GM23338 (cell line): ENCODE results near the gene SSNA1. TPM values are rescaled to one million over a fixed set of nuclear protein-coding genes. Genes with fewer than 3 reads are reported as not detected.
A peak's percentile ranks its signal among the peaks of the same experiment; 100 is the strongest.

Source experiments
- ATAC-seq: fragments of 200-7000 bp; cut with Tn5 transposase; 3 replicates; pipeline ENCODE4 v1.9.1; 2020
- DNase-seq: peaks from one replicate; pipeline ENCODE4 v3.0.0-alpha.2; 2015; ENCODE audit warnings: low spot score
- H2AFZ ChIP-seq: fragments of 200-600 bp; sonication (generic); 2 replicates; pipeline ENCODE4 v1.8.0; 2016; ENCODE audit warnings: antibody characterized with exemption, mild to moderate bottlenecking, moderate library complexity
- H3F3A ChIP-seq: fragments of 200-600 bp; sonication (generic); replicated peaks from 2 replicates; pipeline ENCODE4 v1.8.0; 2017; ENCODE audit warnings: antibody characterized with exemption, mixed run types, low read depth
- H3K27ac ChIP-seq: fragments of 200-600 bp; sonication (generic); 2 replicates; pipeline ENCODE4 v1.6.1; 2016; ENCODE audit warnings: low read depth
- H3K27me3 ChIP-seq: fragments of 200-600 bp; sonication (generic); 2 replicates; pipeline ENCODE4 v1.8.0; 2016; ENCODE audit warnings: mild to moderate bottlenecking, mixed run types, moderate library complexity; ENCODE audit not compliant: insufficient read depth
- H3K36me3 ChIP-seq: fragments of 200-600 bp; sonication (generic); 2 replicates; pipeline ENCODE4 v1.8.0; 2016; ENCODE audit warnings: mild to moderate bottlenecking; ENCODE audit not compliant: insufficient read depth
- H3K4me1 ChIP-seq: fragments of 200-600 bp; sonication (generic); 2 replicates; pipeline ENCODE4 v1.8.0; 2016; ENCODE audit warnings: mild to moderate bottlenecking, moderate library complexity; ENCODE audit not compliant: insufficient read depth
- H3K4me2 ChIP-seq: fragments of 200-600 bp; sonication (generic); 2 replicates; pipeline ENCODE4 v1.7.1; 2017; ENCODE audit warnings: mixed run types
- H3K4me3 ChIP-seq: fragments of 200-600 bp; sonication (generic); 2 replicates; pipeline ENCODE4 v1.6.1; 2016; ENCODE audit warnings: mixed run types
- H3K79me2 ChIP-seq: fragments of 200-600 bp; sonication (generic); replicated peaks from 2 replicates; pipeline ENCODE4 v1.8.0; 2017; ENCODE audit warnings: mild to moderate bottlenecking; ENCODE audit not compliant: insufficient read depth
- H3K9me2 ChIP-seq: fragments of 200-600 bp; sonication (generic); 2 replicates; pipeline ENCODE4 v1.8.0; 2017; ENCODE audit not compliant: insufficient read depth
- H4K20me1 ChIP-seq: fragments of 200-600 bp; sonication (generic); replicated peaks from 2 replicates; pipeline ENCODE4 v1.8.0; 2017; ENCODE audit warnings: mild to moderate bottlenecking; ENCODE audit not compliant: insufficient read depth
- H3K27ac Mint-ChIP-seq: 2 replicates; pipeline ENCODE4 v1.8.0; 2020; ENCODE audit warnings: inconsistent platforms, mild to moderate bottlenecking, moderate library complexity, mixed read lengths
- H3K27me3 Mint-ChIP-seq: 3 replicates; pipeline ENCODE4 v1.8.0; 2022; ENCODE audit warnings: low read depth, mild to moderate bottlenecking, moderate library complexity, mixed read lengths, inconsistent platforms; ENCODE audit not compliant: insufficient read depth, poor library complexity
- H3K36me3 Mint-ChIP-seq: 3 replicates; pipeline ENCODE4 v1.8.0; 2021; ENCODE audit warnings: low read depth, mild to moderate bottlenecking, inconsistent platforms, moderate library complexity, mixed read lengths
- H3K4me1 Mint-ChIP-seq: 3 replicates; pipeline ENCODE4 v1.8.0; 2020; ENCODE audit warnings: mild to moderate bottlenecking, inconsistent platforms, mixed read lengths
- H3K4me3 Mint-ChIP-seq: 3 replicates; pipeline ENCODE4 v1.8.0; 2021; ENCODE audit warnings: moderate library complexity, mild to moderate bottlenecking, inconsistent platforms, mixed read lengths
- H3K9me3 Mint-ChIP-seq: 3 replicates; pipeline ENCODE4 v1.8.0; 2020; ENCODE audit warnings: moderate library complexity, mild to moderate bottlenecking, inconsistent platforms, mixed read lengths
- CREB1 ChIP-seq: fragments of 250-450 bp; sonication (Bioruptor Pico); IDR thresholded peaks from 2 replicates; pipeline ENCODE4 v1.5.0; 2020; ENCODE audit warnings: low read depth, mild to moderate bottlenecking, moderate library complexity
- ETS1 ChIP-seq: IDR thresholded peaks from 2 replicates; pipeline ENCODE4 v1.6.1; 2016; ENCODE audit warnings: antibody characterized with exemption
- EZH2 ChIP-seq: fragments of 200-600 bp; sonication (generic); IDR thresholded peaks from one replicate; pipeline ENCODE4 v1.8.0; 2017; ENCODE audit warnings: antibody characterized with exemption, mild to moderate bottlenecking, low read depth; ENCODE audit not compliant: unreplicated experiment
- EZH2phosphoT487 ChIP-seq: fragments of 200-600 bp; sonication (generic); IDR thresholded peaks from one replicate; pipeline ENCODE4 v1.8.1; 2018; ENCODE audit warnings: antibody characterized with exemption; ENCODE audit not compliant: unreplicated experiment
- JUNB ChIP-seq: IDR thresholded peaks from one replicate; pipeline ENCODE4 v1.6.1; 2016; ENCODE audit warnings: antibody characterized with exemption; ENCODE audit not compliant: unreplicated experiment
- NANOG ChIP-seq: IDR thresholded peaks from 2 replicates; pipeline ENCODE4 v1.6.1; 2016; ENCODE audit warnings: antibody characterized with exemption, borderline replicate concordance
- POLR2AphosphoS5 ChIP-seq: IDR thresholded peaks from 2 replicates; pipeline ENCODE4 v1.6.1; 2016; ENCODE audit warnings: antibody characterized with exemption, low read depth
- STAT1 ChIP-seq: IDR thresholded peaks from one replicate; pipeline ENCODE4 v1.6.1; 2016; ENCODE audit warnings: antibody characterized with exemption; ENCODE audit not compliant: unreplicated experiment
- ZNF114 ChIP-seq: fragments of 250-450 bp; sonication (Bioruptor Pico); IDR thresholded peaks from 2 replicates; pipeline ENCODE4 v1.5.0; 2020; ENCODE audit warnings: mild to moderate bottlenecking, moderate library complexity
- ZNF331 ChIP-seq: fragments of 250-450 bp; sonication (Bioruptor Pico); IDR thresholded peaks from 2 replicates; pipeline ENCODE4 v1.5.0; 2020; ENCODE audit warnings: low read depth, mild to moderate bottlenecking, moderate library complexity
- polyA plus RNA-seq: library from polyadenylated mRNA; unstranded; fragments of >200 nt; fragmentation: Nextera tagmentation; extraction: Ambion mirVana; gene quantifications from 2 replicates; pipeline ENCODE4 v1.2.1, GENCODE V29; 2016
- total RNA-seq: library from RNA; depleted of rRNA; stranded (reverse); fragments of >200 nt; shearing (Covaris generic); gene quantifications from 2 replicates; pipeline ENCODE4 v1.2.3, GENCODE V29; 2014
- TF ChIP-seq, protein P1 (sequence below): fragments of 250-450 bp; sonication (Bioruptor Pico); IDR thresholded peaks from 2 replicates; pipeline ENCODE4 v1.5.0; 2020; ENCODE audit warnings: mild to moderate bottlenecking, moderate library complexity
- TF ChIP-seq, protein P2 (sequence below): IDR thresholded peaks from one replicate; pipeline ENCODE4 v1.6.1; 2018; ENCODE audit warnings: antibody characterized with exemption; ENCODE audit not compliant: unreplicated experiment

Gene SSNA1
- total and polyA plus RNA-seq, 2 experiments from 2014 or later: 132 to 154 TPM

DNA sequence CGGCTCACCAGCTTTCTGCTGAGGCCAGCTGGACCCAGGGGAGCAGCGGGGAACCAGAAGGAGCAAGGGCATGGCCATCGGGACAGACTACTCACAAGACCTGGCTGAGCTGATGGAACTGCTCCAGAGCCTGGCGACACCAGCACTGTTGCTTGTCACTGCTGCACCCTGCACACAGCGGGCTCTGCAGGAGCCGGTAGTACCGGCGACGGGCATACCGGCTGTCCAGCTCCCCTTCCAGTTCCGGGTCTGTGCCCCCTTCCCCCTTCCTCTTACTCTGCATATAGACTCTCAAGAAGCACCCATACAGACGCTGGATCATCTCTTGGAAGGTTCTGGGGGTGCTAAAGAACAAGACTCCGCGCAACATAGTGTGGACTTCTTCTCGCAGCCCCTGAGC, 1.1 kb upstream of the SSNA1 start:
- Histone ChIP-seq H3K4me3 (peak overlapping the region; percentile 94), H3K27me3 (no peaks in the 10 kb centered on the region), H3K36me3 (no peaks in the 10 kb centered on the region), H3F3A (0 out of 2 replicates have a peak, but pooled peaks cover 4% of the 10 kb centered on the region), H2AFZ (no peak overlapping the region), H3K27ac (no peak overlapping the region), H3K79me2 (peaks cover 25% of the 10 kb centered on the region), H4K20me1 (0 out of 2 replicates have a peak, but pooled peaks cover 5% of the 10 kb centered on the region), H3K4me2 (peak overlapping the region; percentile 93), H3K9me2 (no peaks in the 10 kb centered on the region), H3K4me1 (peaks cover 13% of the 10 kb centered on the region)
- DNase-seq (no peak), ATAC-seq (no peak)
- H3K27me3 Mint-ChIP-seq: peaks cover 13% of the 10 kb centered on the region
- no peak for TF ChIP-seq EZH2
- no peak for TF ChIP-seq EZH2phosphoT487
- no peak for TF ChIP-seq ETS1
- peaks cover 9% of the 10 kb centered on the region for H3K4me1 Mint-ChIP-seq
- H3K4me3 Mint-ChIP-seq: peak overlapping the region; percentile 91
- H3K9me3 Mint-ChIP-seq: no peaks in the 10 kb centered on the region
- peaks cover 21% of the 10 kb centered on the region for H3K36me3 Mint-ChIP-seq
- H3K27ac Mint-ChIP-seq: 0 out of 2 replicates have a peak overlapping the region, but pooled peaks have one; percentile 84

DNA sequence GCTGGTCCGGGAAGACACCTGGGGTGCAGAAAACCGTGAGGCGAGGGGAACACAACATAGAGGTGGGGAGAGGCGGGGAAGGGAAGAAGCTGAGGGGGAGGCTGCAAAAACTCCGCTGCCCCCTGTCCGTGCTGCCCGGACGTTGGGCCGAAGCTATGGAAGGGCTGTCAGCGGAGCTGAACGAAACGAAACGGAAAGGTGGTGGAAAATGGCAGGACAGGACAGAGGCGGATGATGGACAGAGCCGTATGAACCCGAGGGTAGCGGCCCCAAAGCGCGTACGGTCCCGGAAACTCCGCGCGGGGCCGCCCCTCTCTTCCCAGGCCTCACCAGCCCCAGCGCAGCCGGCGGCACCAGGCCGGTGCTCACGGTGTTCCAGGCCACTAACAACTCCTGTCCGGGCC, 388 bp upstream of the SSNA1 start:
- H3K27ac ChIP-seq: no peak overlapping the region
- Mint-ChIP-seq H3K36me3 (peaks cover 17% of the 10 kb centered on the region), H3K9me3 (no peaks in the 10 kb centered on the region), H3K4me3 (peak overlapping the region; percentile 91), H3K27ac (peak overlapping the region; percentile 84; the same call in 1 of the 2 replicates), H3K4me1 (peaks cover 9% of the 10 kb centered on the region), H3K27me3 (peaks cover 13% of the 10 kb centered on the region)
- peak overlapping the region; percentile 94 for H3K4me3 ChIP-seq
- peaks cover 25% of the 10 kb centered on the region for H3K79me2 ChIP-seq
- H3K36me3 ChIP-seq: no peaks in the 10 kb centered on the region
- peaks cover 5% of the 10 kb centered on the region; the same call in 1 of the 2 replicates for H4K20me1 ChIP-seq
- no peaks in the 10 kb centered on the region for H3K27me3 ChIP-seq
- peak overlapping the region; percentile 93 for H3K4me2 ChIP-seq
- H3K9me2 ChIP-seq: no peaks in the 10 kb centered on the region
- DNase-seq: no peak
- H3K4me1 ChIP-seq: peaks cover 13% of the 10 kb centered on the region
- H2AFZ ChIP-seq: peak overlapping the region; percentile 91; the same call in 1 of the 2 replicates
- ATAC-seq: peak; percentile 31
- H3F3A ChIP-seq: 0 out of 2 replicates have a peak, but pooled peaks cover 4% of the 10 kb centered on the region
- TF ChIP-seq EZH2phosphoT487 (no peak), ZNF331 (CRISPR knock-in tag) (no peak), POLR2AphosphoS5 (no peak), STAT1 (no peak), EZH2 (no peak), ZNF114 (CRISPR knock-in tag) (no peak), NANOG (no peak), CREB1 (no peak), JUNB (no peak)
- TF ChIP-seq, protein P1, sequence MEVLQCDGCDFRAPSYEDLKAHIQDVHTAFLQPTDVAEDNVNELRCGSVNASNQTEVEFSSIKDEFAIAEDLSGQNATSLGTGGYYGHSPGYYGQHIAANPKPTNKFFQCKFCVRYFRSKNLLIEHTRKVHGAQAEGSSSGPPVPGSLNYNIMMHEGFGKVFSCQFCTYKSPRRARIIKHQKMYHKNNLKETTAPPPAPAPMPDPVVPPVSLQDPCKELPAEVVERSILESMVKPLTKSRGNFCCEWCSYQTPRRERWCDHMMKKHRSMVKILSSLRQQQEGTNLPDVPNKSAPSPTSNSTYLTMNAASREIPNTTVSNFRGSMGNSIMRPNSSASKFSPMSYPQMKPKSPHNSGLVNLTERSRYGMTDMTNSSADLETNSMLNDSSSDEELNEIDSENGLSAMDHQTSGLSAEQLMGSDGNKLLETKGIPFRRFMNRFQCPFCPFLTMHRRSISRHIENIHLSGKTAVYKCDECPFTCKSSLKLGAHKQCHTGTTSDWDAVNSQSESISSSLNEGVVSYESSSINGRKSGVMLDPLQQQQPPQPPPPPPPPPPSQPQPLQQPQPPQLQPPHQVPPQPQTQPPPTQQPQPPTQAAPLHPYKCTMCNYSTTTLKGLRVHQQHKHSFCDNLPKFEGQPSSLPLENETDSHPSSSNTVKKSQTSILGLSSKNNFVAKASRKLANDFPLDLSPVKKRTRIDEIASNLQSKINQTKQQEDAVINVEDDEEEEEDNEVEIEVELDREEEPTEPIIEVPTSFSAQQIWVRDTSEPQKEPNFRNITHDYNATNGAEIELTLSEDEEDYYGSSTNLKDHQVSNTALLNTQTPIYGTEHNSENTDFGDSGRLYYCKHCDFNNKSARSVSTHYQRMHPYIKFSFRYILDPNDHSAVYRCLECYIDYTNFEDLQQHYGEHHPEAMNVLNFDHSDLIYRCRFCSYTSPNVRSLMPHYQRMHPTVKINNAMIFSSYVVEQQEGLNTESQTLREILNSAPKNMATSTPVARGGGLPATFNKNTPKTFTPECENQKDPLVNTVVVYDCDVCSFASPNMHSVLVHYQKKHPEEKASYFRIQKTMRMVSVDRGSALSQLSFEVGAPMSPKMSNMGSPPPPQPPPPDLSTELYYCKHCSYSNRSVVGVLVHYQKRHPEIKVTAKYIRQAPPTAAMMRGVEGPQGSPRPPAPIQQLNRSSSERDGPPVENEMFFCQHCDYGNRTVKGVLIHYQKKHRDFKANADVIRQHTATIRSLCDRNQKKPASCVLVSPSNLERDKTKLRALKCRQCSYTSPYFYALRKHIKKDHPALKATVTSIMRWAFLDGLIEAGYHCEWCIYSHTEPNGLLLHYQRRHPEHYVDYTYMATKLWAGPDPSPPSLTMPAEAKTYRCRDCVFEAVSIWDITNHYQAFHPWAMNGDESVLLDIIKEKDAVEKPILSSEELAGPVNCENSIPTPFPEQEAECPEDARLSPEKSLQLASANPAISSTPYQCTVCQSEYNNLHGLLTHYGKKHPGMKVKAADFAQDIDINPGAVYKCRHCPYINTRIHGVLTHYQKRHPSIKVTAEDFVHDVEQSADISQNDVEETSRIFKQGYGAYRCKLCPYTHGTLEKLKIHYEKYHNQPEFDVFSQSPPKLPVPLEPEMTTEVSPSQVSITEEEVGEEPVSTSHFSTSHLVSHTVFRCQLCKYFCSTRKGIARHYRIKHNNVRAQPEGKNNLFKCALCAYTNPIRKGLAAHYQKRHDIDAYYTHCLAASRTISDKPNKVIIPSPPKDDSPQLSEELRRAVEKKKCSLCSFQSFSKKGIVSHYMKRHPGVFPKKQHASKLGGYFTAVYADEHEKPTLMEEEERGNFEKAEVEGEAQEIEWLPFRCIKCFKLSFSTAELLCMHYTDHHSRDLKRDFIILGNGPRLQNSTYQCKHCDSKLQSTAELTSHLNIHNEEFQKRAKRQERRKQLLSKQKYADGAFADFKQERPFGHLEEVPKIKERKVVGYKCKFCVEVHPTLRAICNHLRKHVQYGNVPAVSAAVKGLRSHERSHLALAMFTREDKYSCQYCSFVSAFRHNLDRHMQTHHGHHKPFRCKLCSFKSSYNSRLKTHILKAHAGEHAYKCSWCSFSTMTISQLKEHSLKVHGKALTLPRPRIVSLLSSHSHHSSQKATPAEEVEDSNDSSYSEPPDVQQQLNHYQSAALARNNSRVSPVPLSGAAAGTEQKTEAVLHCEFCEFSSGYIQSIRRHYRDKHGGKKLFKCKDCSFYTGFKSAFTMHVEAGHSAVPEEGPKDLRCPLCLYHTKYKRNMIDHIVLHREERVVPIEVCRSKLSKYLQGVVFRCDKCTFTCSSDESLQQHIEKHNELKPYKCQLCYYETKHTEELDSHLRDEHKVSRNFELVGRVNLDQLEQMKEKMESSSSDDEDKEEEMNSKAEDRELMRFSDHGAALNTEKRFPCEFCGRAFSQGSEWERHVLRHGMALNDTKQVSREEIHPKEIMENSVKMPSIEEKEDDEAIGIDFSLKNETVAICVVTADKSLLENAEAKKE (CRISPR knock-in tag): no peak
- TF ChIP-seq, protein P2, sequence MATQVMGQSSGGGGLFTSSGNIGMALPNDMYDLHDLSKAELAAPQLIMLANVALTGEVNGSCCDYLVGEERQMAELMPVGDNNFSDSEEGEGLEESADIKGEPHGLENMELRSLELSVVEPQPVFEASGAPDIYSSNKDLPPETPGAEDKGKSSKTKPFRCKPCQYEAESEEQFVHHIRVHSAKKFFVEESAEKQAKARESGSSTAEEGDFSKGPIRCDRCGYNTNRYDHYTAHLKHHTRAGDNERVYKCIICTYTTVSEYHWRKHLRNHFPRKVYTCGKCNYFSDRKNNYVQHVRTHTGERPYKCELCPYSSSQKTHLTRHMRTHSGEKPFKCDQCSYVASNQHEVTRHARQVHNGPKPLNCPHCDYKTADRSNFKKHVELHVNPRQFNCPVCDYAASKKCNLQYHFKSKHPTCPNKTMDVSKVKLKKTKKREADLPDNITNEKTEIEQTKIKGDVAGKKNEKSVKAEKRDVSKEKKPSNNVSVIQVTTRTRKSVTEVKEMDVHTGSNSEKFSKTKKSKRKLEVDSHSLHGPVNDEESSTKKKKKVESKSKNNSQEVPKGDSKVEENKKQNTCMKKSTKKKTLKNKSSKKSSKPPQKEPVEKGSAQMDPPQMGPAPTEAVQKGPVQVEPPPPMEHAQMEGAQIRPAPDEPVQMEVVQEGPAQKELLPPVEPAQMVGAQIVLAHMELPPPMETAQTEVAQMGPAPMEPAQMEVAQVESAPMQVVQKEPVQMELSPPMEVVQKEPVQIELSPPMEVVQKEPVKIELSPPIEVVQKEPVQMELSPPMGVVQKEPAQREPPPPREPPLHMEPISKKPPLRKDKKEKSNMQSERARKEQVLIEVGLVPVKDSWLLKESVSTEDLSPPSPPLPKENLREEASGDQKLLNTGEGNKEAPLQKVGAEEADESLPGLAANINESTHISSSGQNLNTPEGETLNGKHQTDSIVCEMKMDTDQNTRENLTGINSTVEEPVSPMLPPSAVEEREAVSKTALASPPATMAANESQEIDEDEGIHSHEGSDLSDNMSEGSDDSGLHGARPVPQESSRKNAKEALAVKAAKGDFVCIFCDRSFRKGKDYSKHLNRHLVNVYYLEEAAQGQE: no peak
